Measurements from ENCODE around the gene NFATC2. TPM values are rescaled to one million over a fixed set of nuclear protein-coding genes. Genes with fewer than 3 reads are reported as not detected.
A peak's percentile ranks its signal among the peaks of the same experiment; 100 is the strongest.

The NFATC2 gene
- total and polyA plus RNA-seq, 12 donors: 0.43 to 5.7 (median 3.3) TPM

- DNase-seq (no peak), ATAC-seq (peak in 3 of 8 donors; percentile 15 to 35 (median 33))
- Histone ChIP-seq H3K4me1 (peaks cover 2 to 75% (median 41%) of the 10 kb centered on the region in 9 donors), H3K27ac (peak overlapping the region in 9 of 10 donors; percentile 7 to 87 (median 79)), H3K36me3 (no peaks in the 10 kb centered on the region), H3K27me3 (no peaks in the 10 kb centered on the region), H3K9me3 (peaks cover 0 to 11% (median 2%) of the 10 kb centered on the region in 11 donors), H3K4me3 (no peak overlapping the region)
- whole genome bisulfite sequencing, 2 donors: 73 to 78% methylated on average over 19 of the region's 19 CpGs
- intact Hi-C loops (cut with DNase I): no loop called here
- no peak for TF ChIP-seq CTCF (IDR thresholded peaks at IDR 0.05)
Measured at GRCh38 chr20:51533291-51534172, 9.0 kb downstream of the NFATC2 start.

GRCh38 chr20:51532577-51533191 lies 9.8 kb downstream of the NFATC2 start:
- Histone ChIP-seq H3K27me3 (no peaks in the 10 kb centered on the region), H3K4me3 (peak overlapping the region in 3 of 10 donors; percentile 7 to 16 (median 12)), H3K27ac (peak overlapping the region; percentile 7 to 87 (median 75)), H3K9me3 (peaks cover 0 to 5% (median 2%) of the 10 kb centered on the region in 11 donors), H3K4me1 (peaks cover 2 to 82% (median 44%) of the 10 kb centered on the region in 9 donors), H3K36me3 (no peaks in the 10 kb centered on the region)
- DNase-seq (peak; percentile 50 to 51), ATAC-seq (peak; percentile 45 to 86 (median 72))
- no peak for TF ChIP-seq CTCF (IDR thresholded peaks at IDR 0.05)
- intact Hi-C loops (cut with DNase I): no loop called here
- 47 to 55% methylated on average over 24 of the region's 24 CpGs for WGBS, 2 donors

GRCh38 chr20:51531712-51532456 lies 10.6 kb downstream of the NFATC2 start:
- Histone ChIP-seq H3K9me3 (no peaks in the 10 kb centered on the region), H3K4me3 (no peak overlapping the region), H3K27ac (peak overlapping the region; percentile 7 to 87 (median 75)), H3K36me3 (no peaks in the 10 kb centered on the region), H3K4me1 (peaks cover 2 to 82% (median 44%) of the 10 kb centered on the region in 9 donors), H3K27me3 (no peaks in the 10 kb centered on the region)
- WGBS, 2 donors: 86 to 88% methylated on average over 12 of the region's 12 CpGs
- no peak for ATAC-seq
- TF ChIP-seq CTCF (IDR thresholded peaks at IDR 0.05): no peak
- intact Hi-C loops (cut with DNase I): no loop called here
- DNase-seq: no peak

- intact Hi-C loops (cut with DNase I): no loop called here
- no peak for TF ChIP-seq CTCF (IDR thresholded peaks at IDR 0.05)
- H3K4me1 ChIP-seq: peaks cover 2 to 81% (median 39%) of the 10 kb centered on the region in 9 donors
- DNase-seq (no peak), ATAC-seq (no peak)
- no peaks in the 10 kb centered on the region for H3K27me3 ChIP-seq
- H3K27ac ChIP-seq: peak overlapping the region in 3 of 10 donors; percentile 9 to 87 (median 14)
- no peaks in the 10 kb centered on the region for H3K9me3 ChIP-seq
- no peaks in the 10 kb centered on the region for H3K36me3 ChIP-seq
- H3K4me3 ChIP-seq: no peak overlapping the region
- 97% methylated on average over 11 of the region's 11 CpGs for WGBS, 2 donors
Measured at GRCh38 chr20:51531141-51531710, 11.3 kb downstream of the NFATC2 start.

Data from heart right ventricle (tissue), 16 donors.